Measurements from ENCODE around the gene TRABD.

The TRABD gene

GRCh38 chr22:50208939-50209892 is 23.5 kb downstream of the TRABD start:
- ATAC-seq (replicated peaks; ENCODE audit: extremely low read depth, poor library complexity, severe bottlenecking) (no peak), DNase-seq (ENCODE audit: low spot score in 2 of 2) (no peak)
- peaks cover 29% of the 10 kb centered on the region for H3K4me1 Mint-ChIP-seq
- no peak overlapping the region for H3K4me3 Mint-ChIP-seq
- peak overlapping the region; percentile 5 for H3K27ac Mint-ChIP-seq (ENCODE audit: low read depth)
- no peaks in the 10 kb centered on the region for H3K9me3 Mint-ChIP-seq
- no peaks in the 10 kb centered on the region for H3K27me3 Mint-ChIP-seq
- peaks cover 20% of the 10 kb centered on the region for H3K36me3 Mint-ChIP-seq (ENCODE audit: insufficient read depth)

- Mint-ChIP-seq H3K4me3 (no peak overlapping the region), H3K4me1 (peaks cover 28% of the 10 kb centered on the region), H3K27me3 (no peaks in the 10 kb centered on the region), H3K27ac (ENCODE audit: low read depth) (peak overlapping the region; percentile 5), H3K9me3 (no peaks in the 10 kb centered on the region), H3K36me3 (ENCODE audit: insufficient read depth) (peaks cover 25% of the 10 kb centered on the region)
- DNase-seq (ENCODE audit: low spot score in 2 of 2) (peak; percentile 56 to 58), ATAC-seq (replicated peaks; ENCODE audit: extremely low read depth, poor library complexity, severe bottlenecking) (no peak)
Measured at GRCh38 chr22:50209893-50210292, 24.2 kb downstream of the TRABD start.

- peaks cover 28% of the 10 kb centered on the region for H3K4me1 Mint-ChIP-seq
- H3K36me3 Mint-ChIP-seq (ENCODE audit: insufficient read depth), result peaks cover 27% of the 10 kb centered on the region
Measured at GRCh38 chr22:50210378-50211139, 24.8 kb downstream of the TRABD start.

GRCh38 chr22:50211147-50211546 is 25.4 kb downstream of the TRABD start:
- H3K36me3 Mint-ChIP-seq (ENCODE audit: insufficient read depth), result peaks cover 31% of the 10 kb centered on the region
- no peaks in the 10 kb centered on the region for H3K27me3 Mint-ChIP-seq
- no peak overlapping the region for H3K27ac Mint-ChIP-seq (ENCODE audit: low read depth)
- no peaks in the 10 kb centered on the region for H3K9me3 Mint-ChIP-seq
- H3K4me3 Mint-ChIP-seq, result no peak overlapping the region
- peaks cover 28% of the 10 kb centered on the region for H3K4me1 Mint-ChIP-seq
- DNase-seq (ENCODE audit: low spot score in 2 of 2), result no peak
- ATAC-seq (replicated peaks; ENCODE audit: extremely low read depth, poor library complexity, severe bottlenecking), result no peak

More at GRCh38 chr22:50210378-50211139, 24.8 kb downstream of the TRABD start:
- H3K27ac Mint-ChIP-seq (ENCODE audit: low read depth), result no peak overlapping the region
- no peak overlapping the region for H3K4me3 Mint-ChIP-seq
- DNase-seq (ENCODE audit: low spot score in 2 of 2) (no peak), ATAC-seq (replicated peaks; ENCODE audit: extremely low read depth, poor library complexity, severe bottlenecking) (no peak)
- H3K27me3 Mint-ChIP-seq, result no peaks in the 10 kb centered on the region
- H3K9me3 Mint-ChIP-seq, result no peaks in the 10 kb centered on the region

- DNase-seq (ENCODE audit: low spot score in 2 of 2), result no peak
- Mint-ChIP-seq H3K27me3 (no peaks in the 10 kb centered on the region), H3K9me3 (no peaks in the 10 kb centered on the region), H3K27ac (ENCODE audit: low read depth) (peak overlapping the region; percentile 22), H3K36me3 (ENCODE audit: insufficient read depth) (peaks cover 37% of the 10 kb centered on the region), H3K4me1 (peaks cover 28% of the 10 kb centered on the region), H3K4me3 (no peak overlapping the region)
- ATAC-seq (replicated peaks; ENCODE audit: extremely low read depth, poor library complexity, severe bottlenecking), result no peak
Measured at GRCh38 chr22:50213263-50213662, 27.6 kb downstream of the TRABD start.

GRCh38 chr22:50215297-50216054 is 29.8 kb downstream of the TRABD start:
- no peak for DNase-seq (ENCODE audit: low spot score in 2 of 2)
- Mint-ChIP-seq H3K9me3 (no peaks in the 10 kb centered on the region), H3K36me3 (ENCODE audit: insufficient read depth) (peaks cover 37% of the 10 kb centered on the region), H3K4me1 (peaks cover 22% of the 10 kb centered on the region), H3K27me3 (no peaks in the 10 kb centered on the region), H3K4me3 (no peak overlapping the region), H3K27ac (ENCODE audit: low read depth) (peak overlapping the region; percentile 68)
- ATAC-seq (replicated peaks; ENCODE audit: extremely low read depth, poor library complexity, severe bottlenecking), result peak; percentile 12

- ATAC-seq (replicated peaks; ENCODE audit: extremely low read depth, poor library complexity, severe bottlenecking) (no peak), DNase-seq (ENCODE audit: low spot score in 2 of 2) (no peak)
- H3K4me1 Mint-ChIP-seq, result peaks cover 22% of the 10 kb centered on the region
- no peaks in the 10 kb centered on the region for H3K27me3 Mint-ChIP-seq
- H3K9me3 Mint-ChIP-seq, result no peaks in the 10 kb centered on the region
- peaks cover 40% of the 10 kb centered on the region for H3K36me3 Mint-ChIP-seq (ENCODE audit: insufficient read depth)
- no peak overlapping the region for H3K27ac Mint-ChIP-seq (ENCODE audit: low read depth)
- H3K4me3 Mint-ChIP-seq, result no peak overlapping the region
Measured at GRCh38 chr22:50216055-50216683, 30.5 kb downstream of the TRABD start.

GRCh38 chr22:50216684-50217520 is 31.2 kb downstream of the TRABD start:
- Mint-ChIP-seq H3K4me1 (peaks cover 22% of the 10 kb centered on the region), H3K27ac (ENCODE audit: low read depth) (no peak overlapping the region), H3K27me3 (no peaks in the 10 kb centered on the region), H3K4me3 (no peak overlapping the region), H3K36me3 (ENCODE audit: insufficient read depth) (peaks cover 41% of the 10 kb centered on the region), H3K9me3 (no peaks in the 10 kb centered on the region)
- ATAC-seq (replicated peaks; ENCODE audit: extremely low read depth, poor library complexity, severe bottlenecking), result no peak
- no peak for DNase-seq (ENCODE audit: low spot score in 2 of 2)

GRCh38 chr22:50217543-50218152 is 31.9 kb downstream of the TRABD start:
- no peak overlapping the region for H3K4me3 Mint-ChIP-seq

GRCh38 chr22:50218153-50218995 is 32.7 kb downstream of the TRABD start:
- no peak overlapping the region for H3K4me3 Mint-ChIP-seq
- peak overlapping the region; percentile 81 for H3K27ac Mint-ChIP-seq (ENCODE audit: low read depth)
- peaks cover 13% of the 10 kb centered on the region for H3K4me1 Mint-ChIP-seq
- DNase-seq (ENCODE audit: low spot score in 2 of 2), result no peak
- ATAC-seq (replicated peaks; ENCODE audit: extremely low read depth, poor library complexity, severe bottlenecking), result no peak
- H3K9me3 Mint-ChIP-seq, result no peaks in the 10 kb centered on the region
- H3K36me3 Mint-ChIP-seq (ENCODE audit: insufficient read depth), result peaks cover 47% of the 10 kb centered on the region
- H3K27me3 Mint-ChIP-seq, result no peaks in the 10 kb centered on the region

More at GRCh38 chr22:50217543-50218152, 31.9 kb downstream of the TRABD start:
- peaks cover 19% of the 10 kb centered on the region for H3K4me1 Mint-ChIP-seq
- no peak for ATAC-seq (replicated peaks; ENCODE audit: extremely low read depth, poor library complexity, severe bottlenecking)
- H3K36me3 Mint-ChIP-seq (ENCODE audit: insufficient read depth), result peaks cover 43% of the 10 kb centered on the region
- no peaks in the 10 kb centered on the region for H3K9me3 Mint-ChIP-seq
- no peaks in the 10 kb centered on the region for H3K27me3 Mint-ChIP-seq
- no peak overlapping the region for H3K27ac Mint-ChIP-seq (ENCODE audit: low read depth)
- no peak for DNase-seq (ENCODE audit: low spot score in 2 of 2)
